ENCODE results near the gene GLI3.

GLI3 gene

GRCh38 chr7:42202601-42203000 lies 34.4 kb downstream of the GLI3 start:
- in situ Hi-C loops (cut with HindIII; ENCODE audit: low sequenced_read_pairs) = no loop called here
- TF ChIP-seq, protein P1, sequence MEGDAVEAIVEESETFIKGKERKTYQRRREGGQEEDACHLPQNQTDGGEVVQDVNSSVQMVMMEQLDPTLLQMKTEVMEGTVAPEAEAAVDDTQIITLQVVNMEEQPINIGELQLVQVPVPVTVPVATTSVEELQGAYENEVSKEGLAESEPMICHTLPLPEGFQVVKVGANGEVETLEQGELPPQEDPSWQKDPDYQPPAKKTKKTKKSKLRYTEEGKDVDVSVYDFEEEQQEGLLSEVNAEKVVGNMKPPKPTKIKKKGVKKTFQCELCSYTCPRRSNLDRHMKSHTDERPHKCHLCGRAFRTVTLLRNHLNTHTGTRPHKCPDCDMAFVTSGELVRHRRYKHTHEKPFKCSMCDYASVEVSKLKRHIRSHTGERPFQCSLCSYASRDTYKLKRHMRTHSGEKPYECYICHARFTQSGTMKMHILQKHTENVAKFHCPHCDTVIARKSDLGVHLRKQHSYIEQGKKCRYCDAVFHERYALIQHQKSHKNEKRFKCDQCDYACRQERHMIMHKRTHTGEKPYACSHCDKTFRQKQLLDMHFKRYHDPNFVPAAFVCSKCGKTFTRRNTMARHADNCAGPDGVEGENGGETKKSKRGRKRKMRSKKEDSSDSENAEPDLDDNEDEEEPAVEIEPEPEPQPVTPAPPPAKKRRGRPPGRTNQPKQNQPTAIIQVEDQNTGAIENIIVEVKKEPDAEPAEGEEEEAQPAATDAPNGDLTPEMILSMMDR (IDR thresholded peaks at IDR 0.05; ENCODE audit: low read depth, low read length) = no peak
- no peak for DNase-seq (ENCODE audit: low read depth, low spot score)
- H3K4me3 ChIP-seq (ENCODE audit: low read depth, low read length) = no peak overlapping the region

- TF ChIP-seq, protein P1 (IDR thresholded peaks at IDR 0.05; ENCODE audit: low read depth, low read length) = no peak
- DNase-seq (ENCODE audit: low read depth, low spot score) = peak; percentile 61
- no peak overlapping the region for H3K4me3 ChIP-seq (ENCODE audit: low read depth, low read length)
- in situ Hi-C loops (cut with HindIII; ENCODE audit: low sequenced_read_pairs) = no loop called here
These were observed 37.9 kb downstream of the GLI3 start for GRCh38 chr7:42198974-42199668.

- in situ Hi-C loops (cut with HindIII; ENCODE audit: low sequenced_read_pairs) = no loop called here
- TF ChIP-seq, protein P1 (IDR thresholded peaks at IDR 0.05; ENCODE audit: low read depth, low read length) = no peak
- H3K4me3 ChIP-seq (ENCODE audit: low read depth, low read length) = no peak overlapping the region
- DNase-seq (ENCODE audit: low read depth, low spot score) = peak; percentile 5
These were observed 38.7 kb downstream of the GLI3 start for GRCh38 chr7:42198296-42198695.

DNA sequence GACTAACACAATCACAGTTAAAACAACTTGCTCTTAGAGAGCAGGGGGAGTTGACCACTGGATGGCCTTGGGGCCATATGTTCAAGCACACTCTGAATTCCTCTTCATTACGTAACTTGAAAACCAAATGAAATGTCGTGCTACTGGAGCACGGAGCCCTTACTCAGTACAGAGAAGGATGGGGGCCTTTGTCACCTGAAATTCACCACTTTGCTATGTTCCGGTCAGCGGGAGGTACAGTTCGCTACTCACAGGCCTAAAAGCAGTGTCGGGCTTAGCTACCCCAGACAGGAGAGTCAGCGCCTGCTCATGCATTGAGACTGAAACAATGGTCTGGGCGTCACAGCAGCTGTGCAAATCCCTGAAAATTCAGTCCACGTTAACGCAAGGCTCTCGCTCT lies 39.6 kb downstream of the GLI3 start:
- H3K4me3 ChIP-seq (ENCODE audit: low read depth, low read length) = no peak overlapping the region
- TF ChIP-seq, protein P1 (IDR thresholded peaks at IDR 0.05; ENCODE audit: low read depth, low read length) = no peak
- DNase-seq (ENCODE audit: low read depth, low spot score) = peak; percentile 73
- in situ Hi-C loops (cut with HindIII; ENCODE audit: low sequenced_read_pairs) = no loop called here

GRCh38 chr7:42194238-42194637 lies 42.8 kb downstream of the GLI3 start:
- DNase-seq (ENCODE audit: low read depth, low spot score) = peak; percentile 12
- TF ChIP-seq, protein P1 (IDR thresholded peaks at IDR 0.05; ENCODE audit: low read depth, low read length) = no peak
- no peak overlapping the region for H3K4me3 ChIP-seq (ENCODE audit: low read depth, low read length)
- in situ Hi-C loops (cut with HindIII; ENCODE audit: low sequenced_read_pairs) = no loop called here

GRCh38 chr7:42193471-42194129 lies 43.4 kb downstream of the GLI3 start:
- peak; percentile 36 for DNase-seq (ENCODE audit: low read depth, low spot score)
- in situ Hi-C loops (cut with HindIII; ENCODE audit: low sequenced_read_pairs) = no loop called here
- TF ChIP-seq, protein P1 (IDR thresholded peaks at IDR 0.05; ENCODE audit: low read depth, low read length) = no peak
- H3K4me3 ChIP-seq (ENCODE audit: low read depth, low read length) = no peak overlapping the region

All from astrocyte of the spinal cord (primary cell).